ENCODE measurements around the gene TMEM145. TPM values are rescaled to one million over a fixed set of nuclear protein-coding genes. Genes with fewer than 3 reads are reported as not detected.
A peak's percentile ranks its signal among the peaks of the same experiment; 100 is the strongest.

Gene TMEM145
- total and polyA plus RNA-seq, 7 donors = 0.21 to 2.5 (median 0.54) TPM; not detected in 1

DNA sequence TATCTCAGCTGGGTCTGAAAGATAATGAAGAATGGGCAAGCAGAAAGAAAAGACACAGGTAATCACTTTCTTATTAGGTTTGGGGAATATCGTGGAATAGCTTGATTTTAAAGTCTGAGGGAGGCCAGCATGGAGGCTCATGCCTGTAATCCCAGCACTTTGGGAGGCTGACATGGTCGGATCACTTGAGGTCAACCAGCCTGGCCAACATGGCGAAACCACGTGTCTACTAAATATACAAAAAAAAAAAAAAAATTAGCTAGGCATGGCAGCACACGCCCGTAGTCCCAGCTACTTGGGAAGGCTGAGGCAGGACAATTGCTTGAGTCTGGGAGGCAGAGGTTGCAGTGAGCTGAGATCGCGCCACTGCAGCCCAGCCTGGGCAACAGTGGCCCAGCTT is 9.2 kb upstream of the TMEM145 start:
- no peaks in the 10 kb centered on the region for H3K27me3 ChIP-seq (ENCODE audit: insufficient read depth in 3 of 3, low read length in 2 of 3)
- WGBS, 3 donors = 84 to 91% (median 87%) methylated on average over 8 of the region's 8 CpGs
- H3K4me1 ChIP-seq = peaks cover 16% of the 10 kb centered on the region
- no peak for TF ChIP-seq CTCF (IDR thresholded peaks at IDR 0.05)
- H3K9me3 ChIP-seq = no peaks in the 10 kb centered on the region
- no peaks in the 10 kb centered on the region for H3K36me3 ChIP-seq (ENCODE audit: insufficient read depth in 1 of 2, low read depth in 1 of 2)
- H3K27ac ChIP-seq = no peak overlapping the region
- intact Hi-C loops (cut with DNase I) = no loop called here
- H3K4me3 ChIP-seq = peak overlapping the region; percentile 77
- ATAC-seq (no peak), DNase-seq (no peak)

DNA sequence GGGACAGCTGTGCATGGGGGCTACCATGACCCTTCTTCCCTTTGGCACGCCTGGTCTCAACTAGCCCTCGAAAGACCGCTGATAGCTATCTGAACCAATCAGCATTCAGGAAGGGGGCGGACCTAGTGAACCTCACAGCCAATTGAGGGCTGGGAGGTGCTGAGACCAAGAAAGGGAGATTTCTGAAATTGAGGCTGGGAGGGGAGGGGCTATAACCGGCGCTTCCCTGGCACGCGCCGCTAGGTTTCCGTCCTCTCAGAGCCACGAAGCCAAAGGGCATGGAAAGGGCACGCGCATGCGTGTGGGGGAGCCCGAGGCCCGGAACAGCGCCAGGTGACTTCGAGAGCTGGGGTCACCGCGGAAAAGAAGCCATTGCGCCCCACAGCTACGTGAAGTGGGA is 6.5 kb upstream of the TMEM145 start:
- 83 to 88% (median 85%) methylated on average over 18 to 22 of the region's 22 CpGs for WGBS, 3 donors
- TF ChIP-seq CTCF (IDR thresholded peaks at IDR 0.05) = no peak
- DNase-seq = no peak
- H3K27ac ChIP-seq = no peak overlapping the region
- intact Hi-C loops (cut with DNase I) = no loop called here
- peaks cover 13% of the 10 kb centered on the region for H3K4me1 ChIP-seq
- peaks cover 0 to 3% (median 0%) of the 10 kb centered on the region in 3 donors for H3K27me3 ChIP-seq (ENCODE audit: insufficient read depth in 3 of 3, low read length in 2 of 3)
- no peaks in the 10 kb centered on the region for H3K36me3 ChIP-seq (ENCODE audit: insufficient read depth in 1 of 2, low read depth in 1 of 2)
- H3K4me3 ChIP-seq = no peak overlapping the region
- H3K9me3 ChIP-seq = no peaks in the 10 kb centered on the region
- no peak for ATAC-seq

DNA sequence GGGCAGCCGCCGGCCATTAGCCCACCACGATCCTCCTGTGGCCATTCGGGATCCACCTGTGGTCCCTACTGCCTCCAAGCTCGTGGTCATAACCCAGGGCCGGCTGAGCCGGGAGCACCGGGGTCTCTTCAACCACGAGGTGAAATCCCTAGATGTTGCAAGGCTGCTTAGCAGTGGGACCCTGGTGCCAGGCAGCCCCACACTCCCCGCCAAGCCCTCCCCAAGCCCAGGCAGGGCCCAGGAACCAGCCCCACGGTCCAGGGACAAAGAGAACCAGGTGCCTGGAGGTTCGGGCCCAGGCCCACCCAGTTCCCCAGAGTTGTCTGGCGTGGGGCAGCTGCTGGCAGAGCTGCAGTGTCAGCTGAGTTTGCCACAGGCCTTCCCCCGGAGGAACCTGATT is 3.4 kb upstream of the TMEM145 start:
- no peak for ATAC-seq
- 86 to 89% (median 88%) methylated on average over 14 of the region's 14 CpGs for WGBS, 3 donors

GRCh38 chr19:42311657-42312056 is 1.5 kb upstream of the TMEM145 start:
- intact Hi-C loops (cut with DNase I) = no loop called here
- Histone ChIP-seq H3K4me1 (no peaks in the 10 kb centered on the region), H3K9me3 (no peaks in the 10 kb centered on the region), H3K27ac (no peak overlapping the region), H3K4me3 (no peak overlapping the region), H3K36me3 (ENCODE audit: insufficient read depth in 1 of 2, low read depth in 1 of 2) (no peaks in the 10 kb centered on the region), H3K27me3 (ENCODE audit: insufficient read depth in 3 of 3, low read length in 2 of 3) (peaks cover 0 to 7% (median 2%) of the 10 kb centered on the region in 3 donors)
- no peak for TF ChIP-seq CTCF (IDR thresholded peaks at IDR 0.05)
- no peak for ATAC-seq
- DNase-seq = no peak
- WGBS, 3 donors = 67 to 72% (median 70%) methylated on average over 2 of the region's 2 CpGs

More for the DNA sequence above, 3.4 kb upstream of the TMEM145 start:
- Histone ChIP-seq H3K27ac (no peak overlapping the region), H3K27me3 (ENCODE audit: insufficient read depth in 3 of 3, low read length in 2 of 3) (peaks cover 0 to 7% (median 2%) of the 10 kb centered on the region in 3 donors), H3K9me3 (no peaks in the 10 kb centered on the region), H3K4me3 (no peak overlapping the region), H3K36me3 (ENCODE audit: insufficient read depth in 1 of 2, low read depth in 1 of 2) (no peaks in the 10 kb centered on the region), H3K4me1 (no peaks in the 10 kb centered on the region)
- intact Hi-C loops (cut with DNase I) = no loop called here
- no peak for TF ChIP-seq CTCF (IDR thresholded peaks at IDR 0.05)
- no peak for DNase-seq

DNA sequence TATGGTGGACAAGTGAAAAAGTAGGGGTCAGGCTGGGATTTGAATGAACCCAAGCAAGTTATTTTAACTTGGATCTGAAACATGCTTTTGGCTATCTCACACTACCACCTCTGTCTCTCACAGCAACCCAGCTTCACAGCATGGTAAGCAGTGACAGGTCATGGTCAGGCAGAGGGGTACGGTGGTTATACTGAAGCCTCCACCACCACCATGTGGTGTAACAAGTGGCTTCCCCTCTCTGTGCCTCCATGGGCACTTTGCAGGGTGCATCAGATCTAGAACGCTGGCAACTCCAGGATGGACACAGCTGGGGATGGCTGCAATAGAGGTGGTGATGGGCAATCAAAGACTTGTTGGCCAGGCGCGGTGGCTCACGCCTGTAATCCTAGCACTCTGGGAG is 739 bp upstream of the TMEM145 start:
- Histone ChIP-seq H3K27ac (no peak overlapping the region), H3K36me3 (ENCODE audit: insufficient read depth in 1 of 2, low read depth in 1 of 2) (no peaks in the 10 kb centered on the region), H3K4me3 (no peak overlapping the region), H3K4me1 (no peaks in the 10 kb centered on the region), H3K27me3 (ENCODE audit: insufficient read depth in 3 of 3, low read length in 2 of 3) (peaks cover 0 to 7% (median 2%) of the 10 kb centered on the region in 3 donors), H3K9me3 (no peaks in the 10 kb centered on the region)
- intact Hi-C loops (cut with DNase I) = no loop called here
- ATAC-seq (no peak), DNase-seq (no peak)
- 77 to 86% (median 78%) methylated on average over 5 of the region's 5 CpGs for WGBS, 3 donors
- no peak for TF ChIP-seq CTCF (IDR thresholded peaks at IDR 0.05)
